GM19452 (cell line): Measurements from ENCODE around the gene ERBIN.

ENCODE experiments used
- ATAC-seq: cut with Tn5 transposase; IDR thresholded peaks from one replicate; pipeline ENCODE4 v1.9.1; 2021; ENCODE audit not compliant: unreplicated experiment

The ERBIN gene

DNA sequence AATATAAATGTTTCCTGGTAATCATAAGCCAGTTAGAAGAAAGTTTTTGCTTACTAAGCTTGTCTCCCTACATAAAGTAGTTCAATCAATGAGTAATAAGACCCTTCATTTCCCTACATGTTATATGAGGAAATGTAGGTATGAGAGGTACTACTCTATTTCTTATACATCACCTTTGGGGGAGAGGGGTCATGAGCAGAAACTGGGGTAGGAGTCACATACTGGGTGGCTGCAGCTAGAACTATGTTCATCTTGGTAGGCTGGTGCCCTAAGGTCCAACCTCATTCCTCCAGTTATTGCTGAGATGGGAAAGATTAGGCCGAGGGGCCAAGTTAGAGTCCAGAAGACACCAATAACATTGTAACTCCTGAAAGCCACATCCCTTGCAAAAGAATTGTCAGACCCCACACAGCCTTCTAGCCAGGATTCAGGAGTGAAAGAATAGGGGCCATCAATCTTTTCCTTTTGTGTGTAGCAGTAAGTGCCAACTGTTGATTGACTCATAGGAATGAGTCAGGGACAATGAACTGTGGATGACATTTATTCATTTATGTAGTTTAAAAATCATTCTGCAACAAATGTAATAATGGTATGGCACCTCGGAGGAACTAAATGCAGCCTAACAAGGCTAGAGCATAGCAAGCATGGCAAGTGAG is 196.1 kb downstream of the ERBIN start:
- ATAC-seq, result no peak

DNA sequence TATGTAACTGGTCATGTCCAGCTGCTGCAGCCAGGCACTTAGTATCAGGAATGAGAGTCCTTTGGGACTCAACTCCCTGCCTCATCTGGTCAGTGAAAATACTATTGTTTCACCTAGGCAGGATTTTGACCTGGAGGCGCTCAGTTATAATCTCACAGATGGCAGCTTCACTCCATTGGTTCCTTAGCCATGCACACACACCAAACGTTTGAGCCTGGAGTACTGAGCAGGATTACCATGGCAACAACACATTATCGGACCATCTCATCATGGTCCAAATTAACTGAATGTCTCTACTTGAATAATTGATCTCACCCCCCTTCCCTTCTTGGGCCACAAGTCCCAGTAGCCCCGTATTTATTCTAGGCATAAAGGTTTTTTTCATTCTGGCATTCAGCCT is 202.8 kb downstream of the ERBIN start:
- no peak for ATAC-seq

DNA sequence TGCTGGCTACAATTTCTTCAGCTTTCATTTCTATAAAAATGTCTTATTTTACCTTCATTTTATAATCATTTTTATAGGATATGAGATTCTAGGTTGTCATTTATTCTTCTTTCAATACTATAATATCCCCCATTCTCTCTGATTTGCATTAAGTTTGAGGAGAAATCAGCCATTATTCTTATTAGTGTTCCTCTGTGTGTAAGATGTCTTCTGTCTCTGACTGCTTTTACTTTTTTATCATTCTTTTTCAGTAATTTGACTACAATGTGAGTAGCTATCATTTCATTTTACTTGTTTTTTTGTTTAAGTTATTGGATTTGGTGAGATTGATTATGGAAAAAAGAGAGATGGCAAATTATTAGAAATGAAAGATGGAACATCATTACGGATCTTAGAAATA is 204.1 kb downstream of the ERBIN start:
- ATAC-seq, result no peak
